IPS-18c (cell line): ENCODE data around the gene ADI1.
"Not testable (repeated sequence)": the region's sequence is repeated elsewhere in the genome, so short reads cannot be mapped to it uniquely, and the experiment has no call there.

ENCODE experiments used
- H3K4me3 ChIP-seq: 2 replicates; pipeline ENCODE4 v1.7.0; 2013; ENCODE audit warnings: low read depth, mild to moderate bottlenecking, low read length, moderate library complexity; ENCODE audit not compliant: insufficient read depth
- H3K9me3 ChIP-seq: one replicate; pipeline ENCODE4 v1.6.1; 2013; ENCODE audit warnings: mild to moderate bottlenecking, low read length, moderate library complexity; ENCODE audit not compliant: control insufficient read depth, insufficient read depth

The ADI1 gene

DNA sequence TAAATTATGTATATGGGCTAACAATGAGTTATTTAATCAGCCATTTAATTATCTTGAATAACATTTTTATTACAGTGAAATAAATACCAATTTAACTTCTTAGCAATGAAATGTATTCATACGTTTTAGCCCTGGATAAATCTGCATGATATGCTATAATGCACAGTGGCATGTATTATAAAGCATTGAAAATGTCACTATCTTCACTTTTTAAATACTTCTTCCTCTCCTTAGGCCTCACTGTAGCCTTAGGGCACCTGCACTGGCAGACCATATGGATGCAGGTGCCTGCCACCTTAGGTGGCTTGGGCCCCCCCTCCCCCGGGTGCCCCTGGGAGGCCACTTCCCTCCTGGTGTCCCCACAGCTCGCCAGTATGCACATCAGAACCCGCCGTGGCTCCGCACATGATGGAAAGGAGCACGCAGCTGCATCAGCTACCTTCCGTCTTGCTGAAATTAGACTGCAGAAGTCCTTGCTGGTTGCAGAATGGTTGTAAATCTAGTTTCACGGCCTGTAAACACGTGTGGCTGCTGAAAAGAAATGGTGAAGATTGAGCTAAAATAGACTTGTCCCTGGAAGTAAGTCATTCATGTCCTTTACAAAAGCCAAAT lies 56.7 kb downstream of the ADI1 start:
- Histone ChIP-seq H3K4me3 (no peak overlapping the region), H3K9me3 (no peaks in the 10 kb centered on the region)

DNA sequence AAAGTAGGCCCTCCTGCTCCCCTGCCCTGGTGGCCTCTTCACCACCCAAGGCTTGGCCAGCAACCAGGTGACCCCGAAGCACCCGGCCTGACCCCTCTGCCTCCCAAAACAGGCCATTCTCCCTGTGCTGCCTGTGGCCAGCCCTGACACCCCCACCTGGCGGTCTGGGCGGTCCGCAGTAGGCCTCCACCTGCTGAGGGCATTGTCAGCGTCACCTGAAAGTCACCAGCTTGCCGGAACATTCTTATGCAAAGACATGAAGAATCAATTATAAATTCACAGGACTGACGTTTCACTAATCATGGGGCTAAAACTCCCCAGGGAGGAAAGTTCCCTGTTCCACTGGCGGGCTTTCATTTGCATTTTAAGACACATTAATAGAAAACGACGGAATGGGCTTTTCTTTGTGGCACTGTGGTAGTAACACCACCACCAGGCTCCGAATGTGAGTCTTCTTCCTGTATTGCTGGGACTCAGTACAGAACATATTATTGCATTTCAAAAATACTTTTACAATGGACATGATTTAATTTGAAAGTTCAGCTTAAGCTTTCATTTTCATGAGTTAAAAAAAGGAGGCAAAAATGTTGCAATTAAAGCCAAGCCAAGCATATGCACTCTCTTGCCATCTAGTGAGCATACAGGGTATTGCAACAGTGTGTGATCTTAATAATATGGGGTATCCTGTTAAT lies 57.4 kb downstream of the ADI1 start:
- H3K4me3 ChIP-seq = no peak overlapping the region
- no peaks in the 10 kb centered on the region for H3K9me3 ChIP-seq

DNA sequence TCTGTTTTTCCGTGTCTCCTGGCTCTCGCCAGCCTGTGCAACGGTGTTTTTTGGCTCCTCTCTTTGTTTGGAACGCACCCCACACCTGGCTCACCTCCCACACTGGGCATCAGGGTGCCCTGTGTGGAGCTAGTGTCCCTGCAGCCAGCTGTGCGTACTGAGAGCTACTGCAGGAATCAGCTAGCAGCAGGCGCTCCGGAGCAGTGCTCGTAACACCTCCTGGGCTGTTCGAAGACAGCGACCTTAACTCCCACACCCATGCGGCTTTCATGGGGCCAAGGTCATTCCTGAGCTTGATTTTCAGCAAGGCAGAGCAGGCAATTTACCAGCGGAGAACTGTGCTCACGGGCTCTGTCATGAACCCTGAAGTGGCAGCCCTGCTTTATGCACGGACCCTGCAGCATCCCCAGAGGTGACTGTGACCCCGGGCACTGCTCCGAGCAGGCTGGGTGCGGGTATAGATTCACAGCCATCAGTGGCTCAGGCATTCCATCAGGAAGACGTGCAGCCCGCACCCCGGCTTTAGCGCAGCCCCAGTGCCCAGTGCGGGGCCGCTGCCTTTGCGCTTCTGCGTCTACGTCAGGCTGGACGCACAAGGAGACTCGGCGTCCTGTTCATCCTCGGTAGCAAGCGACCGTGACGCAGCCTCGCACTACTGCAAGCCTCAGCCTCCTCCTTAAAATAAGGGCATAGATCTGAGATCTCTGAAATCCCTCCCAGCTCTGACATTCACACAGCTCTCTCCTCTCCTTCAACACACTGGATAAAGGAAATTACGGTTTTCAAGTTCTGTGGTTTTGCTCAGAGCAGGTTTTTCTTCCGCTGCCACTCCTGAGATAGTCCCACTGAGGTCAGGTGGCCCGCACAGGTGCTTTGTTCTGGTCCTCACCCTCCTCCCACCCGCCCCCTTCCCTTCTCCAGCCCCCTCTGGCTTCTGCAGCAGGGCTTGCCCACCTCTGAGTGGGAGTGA lies 58.2 kb downstream of the ADI1 start:
- Histone ChIP-seq H3K9me3 (no peaks in the 10 kb centered on the region), H3K4me3 (no peak overlapping the region)

DNA sequence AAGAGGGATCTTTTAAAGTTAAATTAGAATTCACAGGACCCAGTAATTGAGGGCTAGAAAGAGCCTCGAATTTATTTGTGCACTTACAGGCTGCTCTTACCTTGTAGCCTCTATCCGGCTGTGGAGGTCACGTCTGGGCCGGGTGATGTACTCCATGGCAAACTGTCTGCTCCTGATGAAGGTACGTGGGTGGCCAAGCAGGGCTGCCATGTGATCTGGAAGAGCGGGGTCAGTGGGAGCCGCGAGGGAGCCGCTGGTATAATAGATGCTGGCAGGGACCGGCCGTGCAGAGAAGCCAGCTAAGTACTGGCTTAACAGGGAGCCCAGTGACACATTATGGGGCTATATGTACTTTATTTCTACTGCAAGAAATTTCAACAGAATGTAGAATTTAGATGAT lies 59.2 kb downstream of the ADI1 start:
- H3K4me3 ChIP-seq = no peak overlapping the region

DNA sequence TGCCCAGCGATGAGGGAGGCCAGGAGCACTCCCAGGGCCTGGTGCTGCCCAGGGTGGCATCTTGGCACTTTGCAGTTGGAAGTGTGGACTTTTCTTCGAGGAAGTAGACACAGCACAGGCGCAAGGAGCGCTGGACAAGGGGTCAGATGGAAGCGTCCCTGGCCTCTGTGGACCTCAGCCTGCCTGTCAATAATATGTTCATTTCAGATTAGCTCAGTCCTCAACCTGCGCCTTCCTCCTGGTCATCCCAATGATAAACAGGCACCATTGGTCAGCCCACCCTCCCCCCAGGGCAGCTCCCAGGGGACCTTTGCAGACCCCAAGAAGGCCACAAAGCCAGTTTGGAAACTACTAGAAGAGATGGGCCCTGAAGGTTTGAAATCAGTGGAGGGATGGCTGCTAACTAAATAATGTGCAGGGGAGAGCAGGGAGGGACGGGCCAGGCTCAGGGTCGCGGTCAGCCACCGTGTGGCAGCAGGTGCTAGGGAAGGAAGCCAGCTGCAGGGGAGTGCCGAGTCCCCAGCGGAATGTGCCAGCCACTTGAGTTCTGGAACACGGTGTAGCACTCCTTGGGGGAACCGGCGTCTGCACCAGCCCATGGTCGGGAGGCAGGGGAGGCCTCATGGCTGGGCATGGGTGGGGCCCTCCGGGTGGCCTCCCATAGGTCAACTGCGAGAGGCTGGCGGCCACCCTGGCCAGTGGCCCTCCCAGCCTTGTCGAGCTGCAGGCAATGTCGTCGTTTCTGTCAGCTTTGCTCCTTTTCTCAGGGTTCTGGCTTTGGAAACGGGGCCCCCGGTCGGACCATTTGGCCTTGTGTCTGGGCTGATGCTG lies 59.9 kb downstream of the ADI1 start:
- Histone ChIP-seq H3K9me3 (no peaks in the 10 kb centered on the region), H3K4me3 (no peak overlapping the region)

More for the DNA sequence above, 59.2 kb downstream of the ADI1 start:
- H3K9me3 ChIP-seq = no peaks in the 10 kb centered on the region

DNA sequence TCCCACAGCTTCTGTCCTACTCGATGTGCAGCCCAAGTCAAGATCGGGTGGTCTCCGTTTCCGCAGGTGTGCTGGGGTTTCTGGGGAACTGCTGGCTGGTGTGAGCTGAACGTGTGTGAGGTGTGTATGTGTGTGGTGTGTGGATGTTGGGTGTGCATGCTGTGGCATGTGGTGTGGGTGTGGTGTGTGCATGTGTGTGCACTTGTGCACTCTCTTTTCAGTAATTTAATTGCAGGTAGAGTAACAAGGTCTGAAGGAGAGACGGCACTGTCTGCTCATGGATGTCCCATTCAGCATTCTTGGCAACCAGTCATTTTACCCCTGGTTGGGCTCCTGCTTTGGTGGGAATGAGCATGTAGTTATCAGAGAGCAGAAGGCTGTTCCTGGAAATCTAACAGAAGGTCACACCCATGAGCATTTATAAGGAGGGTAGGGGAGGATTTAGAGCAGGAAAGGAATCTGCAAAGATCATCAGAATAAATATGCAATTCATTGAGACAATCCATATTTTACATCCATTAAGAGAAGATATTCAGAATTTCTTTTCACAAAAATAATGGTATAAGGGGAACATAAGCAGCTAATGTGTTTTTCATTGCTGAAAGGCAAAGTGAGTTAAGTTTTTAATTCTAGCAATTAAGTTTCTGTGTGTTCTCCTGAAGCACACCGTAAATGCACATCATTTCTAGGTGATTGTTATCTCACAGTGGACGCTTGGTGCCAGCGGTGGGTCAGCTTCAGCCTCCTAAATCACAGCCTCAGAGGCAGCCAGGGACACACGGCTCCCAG lies 60.7 kb downstream of the ADI1 start:
- Histone ChIP-seq H3K4me3 (no peak overlapping the region), H3K9me3 (no peaks in the 10 kb centered on the region)

DNA sequence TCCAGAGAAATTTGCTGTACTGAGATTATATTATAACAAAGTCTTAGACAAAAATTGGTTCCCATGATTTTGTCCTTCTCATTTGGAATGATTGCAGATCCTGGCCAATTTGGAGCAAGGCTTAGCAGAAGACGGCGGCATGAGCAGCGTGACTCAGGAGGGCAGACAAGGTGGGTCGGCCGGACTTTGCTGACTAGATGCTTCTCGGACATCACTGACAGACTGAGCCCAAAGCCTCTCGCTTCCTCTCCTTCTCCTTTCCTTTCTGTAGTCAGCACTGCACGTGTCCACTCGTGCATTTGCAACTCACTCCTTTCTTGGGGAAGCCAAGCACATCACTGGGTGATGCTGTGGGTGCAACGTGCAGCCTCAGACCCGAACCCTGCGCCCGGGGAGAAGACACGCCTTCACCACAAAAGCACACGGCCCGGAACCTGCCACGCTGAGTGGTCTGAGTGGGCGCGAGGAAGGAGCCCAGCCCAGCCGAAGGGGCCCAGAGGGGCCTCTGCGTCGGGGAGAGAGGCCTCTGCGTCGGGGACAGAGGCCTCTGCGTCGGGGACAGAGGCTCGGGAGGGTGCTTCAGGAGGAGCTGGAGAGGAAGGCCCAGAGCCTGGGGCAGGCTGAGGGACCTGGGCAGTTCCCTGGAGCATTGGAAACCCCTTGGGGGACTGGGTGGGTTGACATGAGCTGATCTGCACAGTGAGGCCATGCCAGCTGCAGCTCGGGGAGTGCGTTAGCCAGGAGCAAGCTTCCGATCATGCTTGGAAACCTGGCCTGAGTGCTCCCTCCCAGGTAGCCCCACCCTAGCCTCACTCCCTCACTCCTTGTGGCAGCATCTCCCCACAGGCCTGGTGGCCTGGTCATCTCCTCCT lies 61.6 kb downstream of the ADI1 start:
- no peak overlapping the region for H3K4me3 ChIP-seq
- H3K9me3 ChIP-seq = no peaks in the 10 kb centered on the region

DNA sequence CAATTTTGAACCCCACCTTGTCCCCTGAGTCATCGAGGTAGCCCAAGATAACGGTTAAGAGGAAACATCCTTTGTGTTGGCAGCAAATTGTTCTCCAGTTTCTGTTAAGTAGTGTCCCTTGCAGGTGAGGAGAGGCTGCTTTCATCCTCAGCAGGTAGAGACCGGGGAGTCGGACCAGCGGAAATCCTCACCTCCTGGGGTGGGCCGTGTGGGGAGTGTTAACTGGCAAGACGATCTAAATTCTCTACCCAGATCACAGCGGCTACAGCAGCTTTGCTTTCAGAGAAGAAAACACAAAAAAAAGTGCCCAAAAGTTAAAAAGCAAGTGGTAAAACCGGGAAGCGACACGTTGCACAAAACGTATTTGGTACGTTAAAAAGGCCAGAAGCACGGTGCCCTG lies 63.2 kb downstream of the ADI1 start:
- no peaks in the 10 kb centered on the region for H3K9me3 ChIP-seq

DNA sequence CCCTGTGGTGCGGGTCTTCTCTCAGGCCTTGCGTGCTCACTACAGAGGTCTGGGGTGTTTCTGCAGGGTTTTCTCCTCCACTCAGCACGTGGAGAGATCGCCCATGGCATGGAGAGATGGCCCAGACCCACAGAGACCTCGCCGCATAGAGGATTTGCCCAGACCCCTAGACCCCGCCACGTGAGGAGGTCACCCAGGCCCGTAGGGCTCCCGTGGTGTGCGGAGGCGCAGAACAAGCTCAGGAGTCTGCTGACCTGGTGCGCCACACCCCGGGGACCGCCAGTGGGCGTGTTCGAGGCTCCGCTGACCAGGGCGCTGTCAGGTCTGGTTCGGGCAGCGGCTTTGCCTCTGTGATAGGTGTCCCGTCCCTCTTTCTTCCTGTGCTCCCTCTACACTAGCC lies 64.5 kb downstream of the ADI1 start:
- no peak overlapping the region for H3K4me3 ChIP-seq

More for the DNA sequence above, 63.2 kb downstream of the ADI1 start:
- H3K4me3 ChIP-seq = no peak overlapping the region

DNA sequence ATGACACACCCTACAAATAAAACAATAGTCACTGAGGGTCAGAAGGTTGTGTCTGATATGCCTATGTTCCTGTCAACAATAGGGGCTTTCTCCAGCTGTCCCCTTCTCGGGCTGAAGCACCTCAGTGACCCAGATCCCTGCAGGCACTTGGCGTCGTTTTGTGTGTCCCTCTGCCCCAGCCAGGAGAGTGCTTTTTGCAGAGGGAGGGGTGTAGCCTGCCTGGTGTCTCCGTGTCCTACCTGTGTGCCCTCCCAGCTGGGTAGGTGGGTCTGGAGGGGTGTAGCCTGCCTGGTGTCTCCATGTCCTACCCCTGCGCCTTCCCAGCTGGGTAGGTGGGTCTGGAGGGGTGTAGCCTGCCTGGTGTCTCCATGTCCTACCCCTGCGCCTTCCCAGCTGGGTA lies 65.3 kb downstream of the ADI1 start:
- H3K4me3 ChIP-seq = not testable (repeated sequence)

More for the DNA sequence above, 64.5 kb downstream of the ADI1 start:
- no peaks in the 10 kb centered on the region for H3K9me3 ChIP-seq

DNA sequence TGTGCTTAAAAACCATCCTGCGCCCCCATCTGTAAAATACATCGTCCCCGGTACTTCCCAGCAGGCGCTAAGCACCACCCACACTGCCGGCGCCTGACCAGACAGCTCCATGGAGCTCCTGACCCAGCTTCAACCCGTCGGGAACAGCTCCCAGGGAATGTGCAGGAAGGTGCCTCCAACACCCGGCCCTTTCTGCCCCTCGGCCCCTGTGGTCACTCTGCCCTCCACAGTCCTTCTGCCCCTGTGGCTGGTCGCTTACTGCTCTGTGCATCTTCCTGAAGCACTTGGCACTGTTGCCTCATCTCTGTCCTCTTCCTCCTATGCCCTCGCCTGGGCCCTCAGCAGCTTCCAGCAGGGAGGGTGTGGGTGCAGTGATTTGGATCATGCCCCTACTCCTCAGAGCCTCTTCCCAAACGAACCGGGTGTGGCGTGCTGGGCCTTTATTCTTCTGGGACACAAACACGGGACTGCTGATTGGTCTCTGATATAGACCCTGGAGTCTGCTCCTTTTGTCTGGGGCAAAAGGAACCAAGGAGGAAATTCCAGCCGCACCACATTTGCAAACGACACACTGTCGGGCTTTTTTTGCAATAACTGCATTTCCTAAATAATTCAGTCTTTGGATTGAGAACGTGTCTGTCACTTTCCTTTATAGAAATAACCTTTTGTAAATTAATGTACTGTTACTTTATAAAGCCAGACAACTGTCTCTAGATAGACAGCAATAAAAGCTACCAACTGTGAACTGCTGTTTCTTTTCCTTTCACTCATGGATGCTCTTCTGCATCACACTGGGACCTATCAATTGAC lies 65.9 kb downstream of the ADI1 start:
- H3K4me3 ChIP-seq = no peak overlapping the region
- H3K9me3 ChIP-seq = no peaks in the 10 kb centered on the region

More for the DNA sequence above, 65.3 kb downstream of the ADI1 start:
- not testable (repeated sequence) for H3K9me3 ChIP-seq

DNA sequence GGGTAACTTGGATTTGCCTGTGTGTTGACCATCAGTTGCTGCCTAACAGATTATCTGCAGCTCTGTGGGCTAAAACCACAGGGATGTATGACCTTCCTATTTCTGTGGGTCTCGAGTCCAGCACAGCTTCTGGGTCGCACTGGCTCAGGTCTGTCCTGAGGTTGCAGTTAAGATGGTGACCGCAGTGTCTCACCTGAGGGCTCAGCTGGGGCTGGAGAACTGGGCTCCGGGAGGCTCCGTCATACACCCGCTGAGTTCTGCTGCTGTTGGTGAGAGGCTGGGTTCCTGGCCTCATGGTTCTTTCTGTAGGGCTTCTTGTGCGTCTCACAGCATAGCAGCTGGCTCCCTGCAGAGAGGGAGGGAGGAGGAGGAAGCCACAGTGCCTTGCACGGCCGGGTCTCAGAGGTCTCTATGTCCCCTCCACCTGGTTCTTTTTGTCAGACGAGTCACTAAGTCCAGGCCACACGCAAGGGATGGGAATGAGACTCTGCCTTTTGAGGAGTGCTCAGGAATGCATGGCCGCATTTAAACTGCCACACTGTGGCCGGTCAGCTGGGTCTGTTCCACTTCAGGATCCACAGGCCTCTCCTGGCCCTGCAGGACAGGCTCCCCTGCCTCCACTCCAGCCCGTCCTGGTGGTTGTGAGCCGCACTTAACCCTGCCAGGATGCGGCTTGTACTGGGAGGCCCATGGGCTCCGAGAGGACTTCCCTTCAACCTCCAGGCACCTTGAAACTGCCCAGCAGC lies 67.2 kb downstream of the ADI1 start:
- Histone ChIP-seq H3K4me3 (no peak overlapping the region), H3K9me3 (no peaks in the 10 kb centered on the region)

DNA sequence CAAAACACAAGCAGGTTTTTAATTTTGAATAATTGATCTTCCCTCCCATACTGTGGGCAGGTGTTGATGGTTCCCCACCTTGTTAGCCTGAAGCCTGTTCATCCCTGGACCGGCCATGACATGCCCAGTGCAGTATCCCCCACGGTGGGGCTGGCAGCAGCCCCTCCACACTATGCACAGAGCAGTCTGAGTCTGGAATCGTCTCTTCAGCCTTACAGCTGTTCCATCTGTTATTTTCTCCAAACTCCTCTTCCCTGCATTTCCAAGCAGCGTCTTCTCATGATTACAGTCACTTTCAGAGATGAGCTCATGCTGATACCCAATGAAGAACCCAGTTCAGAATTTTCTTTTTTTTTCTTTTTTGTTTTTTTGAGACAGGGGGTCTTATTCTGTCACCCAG lies 68.2 kb downstream of the ADI1 start:
- H3K4me3 ChIP-seq = no peak overlapping the region
- no peaks in the 10 kb centered on the region for H3K9me3 ChIP-seq

DNA sequence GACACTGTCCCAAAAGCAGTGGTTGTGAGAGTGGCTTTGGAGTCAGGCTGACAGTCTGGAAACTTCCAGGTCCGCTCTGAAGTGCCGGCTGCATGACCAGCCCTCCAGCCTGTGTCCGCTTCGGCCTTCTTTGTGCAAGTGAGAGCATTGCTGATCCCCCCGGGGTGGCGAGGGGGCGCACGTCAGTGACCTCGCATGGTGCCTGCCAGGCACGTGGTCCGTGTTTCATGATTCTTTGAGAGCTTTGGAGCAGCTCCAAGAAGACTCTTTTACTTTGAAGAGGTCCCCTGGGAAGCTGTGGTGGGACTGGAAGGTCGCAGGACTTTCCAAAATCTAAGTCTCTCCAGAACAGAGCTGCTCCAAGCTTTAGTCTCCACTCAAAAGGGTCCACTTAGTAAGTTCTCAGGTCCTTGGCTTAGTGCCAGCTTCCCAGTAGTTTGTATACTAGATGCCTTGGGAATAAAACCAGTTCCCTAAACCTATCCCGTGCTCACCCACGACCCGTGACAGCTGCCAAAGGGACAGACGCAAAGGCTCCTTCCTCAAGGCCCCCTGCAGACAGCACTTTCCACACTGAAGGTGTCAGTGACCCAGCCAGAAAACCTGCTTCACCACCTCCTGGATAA lies 68.8 kb downstream of the ADI1 start:
- no peaks in the 10 kb centered on the region for H3K9me3 ChIP-seq

More for the DNA sequence above, 68.8 kb downstream of the ADI1 start:
- H3K4me3 ChIP-seq = no peak overlapping the region
